GM23248 (cell line): ENCODE measurements around the gene SCN8A. TPM values are rescaled to one million over a fixed set of nuclear protein-coding genes. Genes with fewer than 3 reads are reported as not detected.

Source experiments
- DNase-seq: peaks from one replicate; pipeline ENCODE4 v3.0.0-alpha.2; 2015
- H2AFZ ChIP-seq: fragments of 200-600 bp; sonication (generic); 2 replicates; pipeline ENCODE4 v1.6.1; 2016; ENCODE audit warnings: antibody characterized with exemption
- H3F3A ChIP-seq: fragments of 200-600 bp; sonication (generic); 2 replicates; pipeline ENCODE4 v1.6.1; 2016; ENCODE audit warnings: mild to moderate bottlenecking, antibody characterized with exemption, mixed run types; ENCODE audit not compliant: insufficient read depth
- H3K27ac ChIP-seq: fragments of 200-600 bp; sonication (generic); 2 replicates; pipeline ENCODE4 v1.5.1; 2016; ENCODE audit warnings: mild to moderate bottlenecking
- H3K27me3 ChIP-seq: fragments of 200-600 bp; sonication (generic); replicated peaks from 2 replicates; pipeline ENCODE4 v1.6.1; 2016; ENCODE audit warnings: mild to moderate bottlenecking; ENCODE audit not compliant: insufficient read depth
- H3K36me3 ChIP-seq: fragments of 200-600 bp; sonication (generic); 2 replicates; pipeline ENCODE4 v1.6.1; 2016; ENCODE audit warnings: low read depth, mild to moderate bottlenecking
- H3K4me1 ChIP-seq: fragments of 200-600 bp; sonication (generic); 2 replicates; pipeline ENCODE4 v1.6.1; 2016; ENCODE audit warnings: mild to moderate bottlenecking; ENCODE audit not compliant: insufficient read depth
- H3K4me2 ChIP-seq: fragments of 200-600 bp; sonication (generic); one replicate; pipeline ENCODE4 v1.6.1; 2016; ENCODE audit warnings: mild to moderate bottlenecking; ENCODE audit not compliant: unreplicated experiment
- H3K4me3 ChIP-seq: fragments of 200-600 bp; sonication (generic); 2 replicates; pipeline ENCODE4 v1.5.1; 2016; ENCODE audit warnings: mild to moderate bottlenecking
- H3K79me2 ChIP-seq: fragments of 200-600 bp; sonication (generic); 2 replicates; pipeline ENCODE4 v1.6.1; 2016; ENCODE audit warnings: mild to moderate bottlenecking; ENCODE audit not compliant: insufficient read depth
- H3K9ac ChIP-seq: fragments of 200-600 bp; sonication (generic); 2 replicates; pipeline ENCODE4 v1.6.1; 2016; ENCODE audit warnings: mild to moderate bottlenecking
- H3K9me2 ChIP-seq: fragments of 200-600 bp; sonication (generic); 2 replicates; pipeline ENCODE4 v1.6.1; 2016; ENCODE audit warnings: mixed run types, mild to moderate bottlenecking, moderate library complexity; ENCODE audit not compliant: insufficient read depth
- H3K9me3 ChIP-seq: fragments of 200-600 bp; sonication (generic); one replicate; pipeline ENCODE4 v1.6.1; 2017; ENCODE audit warnings: low read depth
- H4K20me1 ChIP-seq: fragments of 200-600 bp; sonication (generic); 2 replicates; pipeline ENCODE4 v1.6.0; 2016; ENCODE audit not compliant: insufficient read depth
- EZH2 ChIP-seq: fragments of 200-600 bp; sonication (generic); IDR thresholded peaks from 2 replicates; pipeline ENCODE4 v1.6.1; 2018; ENCODE audit warnings: antibody characterized with exemption, mild to moderate bottlenecking; ENCODE audit not compliant: insufficient read depth, poor library complexity, severe bottlenecking
- EZH2phosphoT487 ChIP-seq: fragments of 200-600 bp; sonication (generic); IDR thresholded peaks from 2 replicates; pipeline ENCODE4 v1.6.1; 2018; ENCODE audit warnings: antibody characterized with exemption, moderate library complexity, mild to moderate bottlenecking, low read depth; ENCODE audit not compliant: insufficient read depth
- WGBS, 2 experiments: methylation state at CpG; one replicate each; pipeline ENCODE4 v1.1.6; 2015 to 2017; ENCODE audit warnings: low lambda C conversion rate in 2 of 2, low coverage in 1 of 2; ENCODE audit errors: missing lambda C conversion rate in 2 of 2; 5-methylcytosine and 5-hydroxymethylcytosine counted together
- in situ Hi-C: fragments of 300-500 bp; cut with MboI; formaldehyde crosslinking; loops from 2 replicates; pipeline ENCODE4 v1.15.0; 2020
- polyA plus RNA-seq: library from polyadenylated mRNA; unstranded; fragments of >200 nt; fragmentation: Nextera tagmentation; extraction: Ambion mirVana; gene quantifications from 2 replicates; pipeline ENCODE4 v1.2.1, GENCODE V29; 2016
- total RNA-seq: library from RNA; depleted of rRNA; stranded (reverse); fragments of >200 nt; shearing (Covaris generic); gene quantifications from 2 replicates; pipeline ENCODE4 v1.2.3, GENCODE V29; 2014

SCN8A gene
- total and polyA plus RNA-seq, 2 experiments from 2014 or later = 6.7 to 13.8 TPM

GRCh38 chr12:51821440-51822260 is 230.6 kb downstream of the SCN8A start:
- H3K27me3 ChIP-seq = no peaks in the 10 kb centered on the region
- no peaks in the 10 kb centered on the region for H3K9me3 ChIP-seq
- H3K79me2 ChIP-seq = peaks cover 21% of the 10 kb centered on the region
- peaks cover 20% of the 10 kb centered on the region for H3F3A ChIP-seq
- H3K36me3 ChIP-seq = no peaks in the 10 kb centered on the region
- WGBS, 2 experiments = 9 to 10% methylated on average over 69 to 97 of the region's 101 CpGs
- peak overlapping the region; percentile 56 for H2AFZ ChIP-seq
- peaks cover 16% of the 10 kb centered on the region for H3K4me1 ChIP-seq
- no peak for TF ChIP-seq EZH2
- H3K9me2 ChIP-seq = no peaks in the 10 kb centered on the region
- in situ Hi-C loops = loop anchor here (10.0 kb wide), 1 partner anchor 397 kb away; the partner anchor contains the start of gene SLC4A8
- H3K4me3 ChIP-seq = peak overlapping the region; percentile 86
- peak overlapping the region; percentile 88 for H3K9ac ChIP-seq
- H3K4me2 ChIP-seq = peak overlapping the region; percentile 86
- H3K27ac ChIP-seq = peak overlapping the region; percentile 85
- peak; percentile 63 for DNase-seq
- no peaks in the 10 kb centered on the region for H4K20me1 ChIP-seq

- Histone ChIP-seq H3K9me3 (no peaks in the 10 kb centered on the region), H3K27ac (no peak overlapping the region), H3K9ac (peak overlapping the region; percentile 88), H3F3A (peaks cover 20% of the 10 kb centered on the region), H3K4me2 (peak overlapping the region; percentile 86), H3K9me2 (no peaks in the 10 kb centered on the region), H3K79me2 (peaks cover 15% of the 10 kb centered on the region), H4K20me1 (no peaks in the 10 kb centered on the region), H3K4me1 (peaks cover 16% of the 10 kb centered on the region), H3K27me3 (no peaks in the 10 kb centered on the region), H2AFZ (no peak overlapping the region), H3K36me3 (no peaks in the 10 kb centered on the region), H3K4me3 (peak overlapping the region; percentile 86)
- TF ChIP-seq EZH2 = no peak
- TF ChIP-seq EZH2phosphoT487 = no peak
- DNase-seq = no peak
- in situ Hi-C loops = loop anchor here (10.0 kb wide), 1 partner anchor 397 kb away; the partner anchor contains the start of gene SLC4A8
- 95 to 97% methylated on average over 16 of the region's 16 CpGs for WGBS, 2 experiments
Measured at GRCh38 chr12:51822261-51822616, 231.2 kb downstream of the SCN8A start.

GRCh38 chr12:51822956-51823355 is 231.9 kb downstream of the SCN8A start:
- no peaks in the 10 kb centered on the region for H4K20me1 ChIP-seq
- H3F3A ChIP-seq = peaks cover 25% of the 10 kb centered on the region
- WGBS, 2 experiments = 81 to 83% methylated on average over 4 of the region's 4 CpGs
- H3K36me3 ChIP-seq = no peaks in the 10 kb centered on the region
- H3K4me1 ChIP-seq = peaks cover 23% of the 10 kb centered on the region
- DNase-seq = no peak
- no peak overlapping the region for H2AFZ ChIP-seq
- H3K9ac ChIP-seq = no peak overlapping the region
- TF ChIP-seq EZH2 = no peak
- H3K4me3 ChIP-seq = no peak overlapping the region
- H3K4me2 ChIP-seq = no peak overlapping the region
- no peaks in the 10 kb centered on the region for H3K9me2 ChIP-seq
- no peaks in the 10 kb centered on the region for H3K27me3 ChIP-seq
- H3K27ac ChIP-seq = no peak overlapping the region
- H3K79me2 ChIP-seq = peaks cover 8% of the 10 kb centered on the region; the same call in 1 of the 2 replicates
- H3K9me3 ChIP-seq = no peaks in the 10 kb centered on the region
- in situ Hi-C loops = loop anchor here (10.0 kb wide), 1 partner anchor 398 kb away; the partner anchor contains the start of gene SLC4A8

- H3K36me3 ChIP-seq = no peaks in the 10 kb centered on the region
- DNase-seq = peak; percentile 81
- peaks cover 25% of the 10 kb centered on the region for H3F3A ChIP-seq
- H3K9me2 ChIP-seq = no peaks in the 10 kb centered on the region
- no peaks in the 10 kb centered on the region for H3K27me3 ChIP-seq
- no peak overlapping the region for H3K9ac ChIP-seq
- H3K4me1 ChIP-seq = peaks cover 19% of the 10 kb centered on the region
- H4K20me1 ChIP-seq = no peaks in the 10 kb centered on the region
- H3K4me2 ChIP-seq = no peak overlapping the region
- in situ Hi-C loops = loop anchor here (10.0 kb wide), 1 partner anchor 399 kb away; the partner anchor contains the start of gene SLC4A8
- no peak overlapping the region for H3K27ac ChIP-seq
- H3K9me3 ChIP-seq = no peaks in the 10 kb centered on the region
- no peak overlapping the region for H2AFZ ChIP-seq
- TF ChIP-seq EZH2phosphoT487 (no peak), EZH2 (no peak)
- 0 out of 2 replicates have a peak, but pooled peaks cover 8% of the 10 kb centered on the region for H3K79me2 ChIP-seq
- H3K4me3 ChIP-seq = no peak overlapping the region
- 19% methylated on average over 6 of the region's 6 CpGs for WGBS, 2 experiments
Measured at GRCh38 chr12:51823875-51824565, 233.0 kb downstream of the SCN8A start.
